Endometrial microvascular endothelial cells (primary cell): Measurements from ENCODE around the gene TGM4. TPM values are rescaled to one million over a fixed set of nuclear protein-coding genes. Genes with fewer than 3 reads are reported as not detected.

ENCODE experiments used
- in situ Hi-C: cut with HindIII; loops from 2 replicates; pipeline ENCODE4 v1.10.0; 2017; ENCODE audit warnings: low sequenced_read_pairs, low pct_unique_long_range_greater_than_20kb; ENCODE audit errors: inconsistent ontology term
- total RNA-seq: library from RNA; depleted of rRNA; stranded (reverse); fragments of >200 nt; gene quantifications from one replicate; pipeline ENCODE4 v1.2.3, GENCODE V29; 2015; ENCODE audit errors: inconsistent ontology term

TGM4 gene
- total RNA-seq, 1 donor from 2014 or later: 0.09 TPM

DNA sequence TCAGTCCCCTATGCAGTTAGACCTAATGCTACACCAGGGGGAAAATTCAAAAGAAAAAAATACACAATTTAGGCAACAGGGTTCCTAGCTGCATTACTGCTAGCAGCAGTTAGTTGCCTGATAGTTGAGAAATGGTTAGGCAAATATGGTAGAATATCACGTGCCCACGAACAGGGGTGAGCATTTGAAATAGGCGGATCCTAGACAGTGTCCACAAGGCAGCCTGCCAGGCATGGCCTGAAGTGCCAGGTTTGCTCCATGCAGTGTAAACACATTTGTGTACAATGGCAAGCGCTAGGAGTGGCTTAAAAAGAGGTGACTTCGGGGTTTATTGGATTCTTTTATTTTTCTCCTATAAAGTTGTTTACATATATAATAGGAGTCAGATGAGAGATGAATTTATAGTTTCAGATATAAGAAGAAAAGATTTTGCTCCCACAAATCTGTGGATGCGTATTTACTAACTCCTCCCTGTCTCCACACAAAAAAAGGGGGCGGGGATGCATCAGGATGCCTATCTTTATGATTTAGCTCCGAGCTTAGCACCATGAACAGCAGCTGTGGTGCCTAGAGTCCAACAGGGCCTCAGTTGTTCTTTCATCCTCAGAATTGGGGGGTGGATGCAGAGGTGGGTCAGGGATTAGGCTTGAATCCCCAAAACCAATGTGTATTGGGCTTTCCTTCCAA is 3.9 kb upstream of the TGM4 start:
- in situ Hi-C loops: no loop called here

DNA sequence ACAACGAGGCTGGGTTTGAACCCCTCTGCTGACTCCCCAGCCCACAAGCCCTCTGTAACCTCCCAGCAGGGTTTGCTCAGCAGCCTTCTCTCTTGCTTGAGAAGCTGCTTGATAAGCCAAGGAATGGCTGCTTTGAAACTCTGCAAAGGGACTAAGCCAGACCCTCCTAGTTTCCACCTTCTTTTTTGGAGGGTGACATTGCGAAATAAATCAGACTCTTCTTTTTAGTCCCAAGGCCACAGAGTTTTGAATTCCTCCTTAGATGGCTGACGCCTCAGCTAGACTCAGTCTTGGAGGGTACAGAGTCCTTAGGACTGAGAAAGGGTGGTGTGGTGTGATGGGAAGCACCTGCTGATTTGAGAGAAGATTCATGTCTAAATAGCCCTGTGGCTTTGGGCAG is 1.2 kb downstream of the TGM4 start:
- in situ Hi-C loops: no loop called here

DNA sequence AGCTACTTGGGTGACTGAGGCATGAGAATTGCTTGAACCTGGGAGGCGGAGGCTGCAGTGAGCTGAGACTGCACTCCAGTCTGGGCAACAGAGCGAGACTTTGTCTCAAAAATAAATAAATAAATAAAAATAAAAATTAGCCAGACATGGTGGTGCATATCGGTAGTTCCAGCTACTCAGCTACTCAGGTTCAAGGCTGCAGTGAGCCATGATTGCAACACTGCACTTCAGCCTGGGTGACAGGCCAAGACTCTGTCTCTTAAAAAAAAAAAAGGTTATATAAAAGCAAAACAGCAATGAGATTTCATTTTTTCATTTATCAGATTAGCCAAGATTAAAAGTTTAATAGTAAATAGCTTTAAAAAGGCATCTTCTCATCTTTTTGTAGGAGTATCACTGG is 2.9 kb downstream of the TGM4 start:
- in situ Hi-C loops: no loop called here

DNA sequence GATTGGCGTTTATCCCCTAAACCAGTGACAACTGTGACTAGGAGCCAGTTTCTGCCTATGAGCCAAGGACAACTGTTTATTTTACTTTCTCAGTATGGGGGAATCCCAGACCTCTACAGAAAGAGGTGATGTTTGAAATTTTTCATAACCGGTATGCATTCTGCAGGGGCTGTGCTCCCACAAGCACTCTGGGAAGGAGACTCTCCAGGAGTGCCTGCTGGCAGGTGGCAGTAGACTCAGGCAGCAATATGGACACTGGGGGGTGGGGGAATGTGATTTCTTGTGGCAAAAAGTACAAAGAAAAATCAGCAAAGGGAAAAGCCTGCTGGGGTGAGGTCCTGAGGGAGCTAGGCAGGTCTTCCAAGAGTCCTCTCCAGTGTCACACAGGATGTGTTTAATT is 5.9 kb downstream of the TGM4 start:
- in situ Hi-C loops: no loop called here

DNA sequence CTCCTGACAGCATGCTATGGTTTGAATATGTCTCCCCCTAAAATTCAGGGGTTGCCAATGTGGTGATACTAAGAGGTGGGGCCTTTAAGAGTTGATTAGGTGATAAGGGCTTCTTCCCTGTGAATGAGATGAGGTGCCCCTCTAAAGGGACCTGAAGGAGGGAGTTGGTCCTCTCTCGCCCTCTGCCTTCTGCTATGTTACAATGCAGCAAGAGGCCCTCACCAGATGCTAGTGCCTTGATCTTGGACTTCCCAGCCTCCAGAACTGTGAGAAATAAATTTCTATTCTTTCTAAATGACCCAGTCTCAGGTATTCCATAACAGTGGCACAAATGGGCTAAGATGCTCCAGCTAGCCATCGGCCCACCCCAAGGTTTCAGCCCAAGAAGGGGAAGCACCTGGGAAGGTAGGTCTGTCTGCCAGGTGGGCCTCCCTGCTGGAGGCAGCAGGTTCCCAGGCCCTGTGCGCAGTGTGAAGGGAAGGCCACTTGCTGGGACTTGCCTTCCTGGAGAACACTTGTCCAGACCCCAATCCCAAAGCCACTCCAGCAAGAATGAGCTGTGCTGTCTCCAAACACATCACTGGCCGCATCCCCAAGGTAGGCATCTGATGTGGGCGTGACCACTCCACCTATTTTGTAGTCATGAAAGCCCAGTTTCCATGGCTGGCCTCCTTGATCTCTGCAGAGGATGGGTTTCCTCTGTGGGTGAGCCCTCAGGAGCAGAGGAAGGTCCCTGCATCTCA is 9.0 kb downstream of the TGM4 start:
- in situ Hi-C loops: no loop called here

DNA sequence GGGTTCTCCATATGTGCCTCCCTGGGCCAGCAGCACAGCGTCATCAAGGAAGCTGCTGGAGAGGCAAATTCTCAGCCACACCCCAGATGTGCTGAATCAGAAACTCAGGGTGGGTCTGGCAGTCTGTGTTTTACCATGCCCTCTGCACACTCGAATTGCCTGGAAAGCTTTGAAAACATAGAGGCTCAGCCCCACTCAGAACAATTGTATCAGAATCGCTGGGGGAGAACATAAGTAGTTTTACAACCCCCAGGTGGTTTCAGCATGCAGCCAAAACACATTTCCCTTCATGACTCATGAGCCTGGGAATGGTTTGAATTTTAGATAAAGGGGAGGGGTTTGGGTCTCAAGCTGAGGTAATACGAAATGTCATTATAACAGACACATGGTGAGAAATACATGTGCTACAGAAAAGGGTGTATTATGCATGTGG is 9.6 kb downstream of the TGM4 start:
- in situ Hi-C loops: no loop called here

DNA sequence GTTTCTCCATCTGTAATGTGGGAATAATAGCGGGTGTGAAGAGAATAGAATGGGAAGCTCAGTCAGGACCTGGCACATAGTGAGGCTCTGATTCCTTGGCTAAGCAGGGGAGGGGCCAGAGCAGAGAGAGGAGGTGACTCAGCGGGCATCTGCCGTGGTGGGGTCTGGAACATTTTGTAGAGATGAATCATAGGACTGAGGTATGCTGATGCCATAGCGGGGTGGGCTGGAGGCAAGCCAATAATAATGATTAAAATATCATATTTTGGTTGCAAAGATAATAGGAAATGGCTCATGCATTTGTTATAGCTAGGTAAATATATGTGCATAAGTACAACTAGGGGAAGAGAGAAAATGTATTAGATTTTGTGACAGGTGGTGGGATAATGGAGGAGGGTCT is 11.2 kb downstream of the TGM4 start:
- in situ Hi-C loops: no loop called here

DNA sequence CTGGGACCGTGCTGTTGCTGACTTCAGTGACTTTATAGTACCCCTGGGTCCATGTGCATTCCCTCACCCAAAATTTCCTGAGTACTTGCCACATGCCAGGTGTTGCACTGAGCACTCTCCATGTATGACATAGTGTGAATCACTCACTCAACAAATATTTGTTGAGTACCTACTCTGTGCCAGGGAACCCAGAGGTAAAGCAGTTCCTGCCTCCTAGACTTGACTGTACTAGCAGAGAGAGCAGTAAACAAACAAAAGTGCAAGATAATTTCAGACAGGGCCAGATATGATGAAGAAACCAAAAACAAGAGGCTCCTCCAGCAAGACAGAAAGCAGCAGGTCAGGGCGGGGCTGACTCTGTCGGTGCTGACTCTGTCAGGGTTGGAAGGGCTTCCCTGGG is 12.2 kb downstream of the TGM4 start:
- in situ Hi-C loops: no loop called here

DNA sequence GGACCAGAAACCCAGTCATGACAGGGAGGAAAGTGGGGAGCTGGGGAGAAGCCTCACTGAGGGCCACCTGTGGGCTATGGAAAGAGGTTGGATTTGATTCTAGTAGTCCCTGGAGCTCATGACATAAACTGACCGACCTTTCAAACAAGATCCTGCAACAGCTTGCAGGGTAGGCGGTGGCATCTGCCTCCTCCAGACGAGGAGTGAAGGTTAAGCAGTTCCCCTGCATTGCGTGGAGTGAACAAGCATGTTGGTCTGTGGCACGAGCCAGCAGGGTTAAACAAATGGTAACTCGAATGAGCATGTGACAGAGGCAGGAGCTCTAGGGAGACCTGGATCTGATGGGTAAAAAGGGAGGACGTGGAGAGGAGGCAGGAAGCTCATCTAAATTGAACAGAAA is 12.7 kb downstream of the TGM4 start:
- in situ Hi-C loops: no loop called here

DNA sequence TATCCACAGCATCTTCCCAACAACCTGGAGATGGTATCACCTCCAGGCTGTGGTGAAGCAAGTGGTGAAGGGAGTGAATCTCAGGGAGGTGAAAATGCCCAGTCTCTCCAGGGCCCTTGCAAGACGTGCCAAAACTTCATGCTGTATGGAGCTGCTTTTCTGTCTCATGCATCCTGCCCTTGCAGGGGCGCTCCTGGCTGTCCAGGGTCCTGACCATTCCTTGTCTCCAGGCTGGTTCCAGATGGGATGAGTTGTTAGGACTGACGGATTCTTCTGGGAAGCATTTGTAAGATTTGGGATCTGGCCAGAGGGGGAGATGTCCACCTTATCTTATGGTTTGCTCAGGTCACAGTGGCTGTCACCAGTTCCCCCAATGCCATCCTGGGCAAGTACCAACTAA is 15.8 kb downstream of the TGM4 start:
- in situ Hi-C loops: no loop called here

DNA sequence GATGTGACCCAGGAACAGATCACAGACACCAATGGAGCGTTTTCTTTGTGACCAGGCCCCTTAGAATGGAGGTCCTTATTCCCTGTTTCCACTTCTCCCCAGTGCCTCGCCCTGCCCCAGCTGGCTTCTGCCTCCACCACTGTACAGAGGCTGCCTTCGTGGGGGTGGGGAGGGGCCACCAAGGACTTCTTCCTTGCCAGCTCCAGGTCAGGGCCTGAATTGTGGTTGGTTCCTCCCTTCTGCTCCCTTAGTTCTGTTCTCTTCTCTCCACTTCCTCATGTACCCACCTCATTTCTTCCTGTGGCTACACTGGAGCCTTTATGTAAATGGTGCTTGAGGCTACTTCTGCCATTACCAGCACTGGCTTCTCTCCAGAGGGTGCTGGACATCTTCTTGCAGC is 16.4 kb downstream of the TGM4 start:
- in situ Hi-C loops: no loop called here

DNA sequence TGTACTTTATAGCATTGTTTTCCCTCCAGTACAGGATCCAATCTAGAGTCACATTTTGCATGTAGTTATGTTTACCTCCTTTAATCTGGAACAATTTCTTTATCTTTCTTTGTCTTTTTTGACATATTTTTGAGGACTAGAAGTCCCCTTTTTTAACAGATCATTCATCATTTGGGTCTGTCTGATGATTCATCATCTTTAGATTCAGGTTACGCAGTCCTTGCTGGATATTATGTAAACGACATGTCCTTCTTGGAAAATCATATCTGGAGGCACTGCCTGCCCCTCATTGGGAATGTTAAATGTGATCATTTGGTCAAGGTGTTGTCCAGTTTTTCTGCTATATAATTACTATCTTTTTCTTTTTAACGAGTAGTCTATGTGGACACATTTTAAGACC is 18.3 kb downstream of the TGM4 start:
- in situ Hi-C loops: no loop called here

DNA sequence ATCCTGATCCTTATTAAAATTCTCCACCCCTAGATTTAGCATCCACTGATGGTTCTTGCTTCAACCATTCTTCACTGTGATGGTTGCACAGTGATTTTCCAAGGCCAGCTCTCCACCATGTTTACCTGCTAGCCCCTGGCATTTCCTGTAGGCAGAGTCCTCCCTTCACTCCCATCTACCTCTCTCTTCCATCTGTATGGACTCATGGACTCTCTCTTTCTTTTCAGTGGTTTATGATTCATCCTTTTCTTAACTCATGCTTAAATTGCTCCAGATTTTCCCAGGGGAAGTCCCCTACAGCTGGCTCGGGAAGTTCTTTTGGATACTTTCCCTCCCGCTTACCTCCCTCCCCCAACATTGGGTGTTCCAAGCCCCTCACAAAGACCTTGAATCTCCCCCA is 18.7 kb downstream of the TGM4 start:
- in situ Hi-C loops: no loop called here

DNA sequence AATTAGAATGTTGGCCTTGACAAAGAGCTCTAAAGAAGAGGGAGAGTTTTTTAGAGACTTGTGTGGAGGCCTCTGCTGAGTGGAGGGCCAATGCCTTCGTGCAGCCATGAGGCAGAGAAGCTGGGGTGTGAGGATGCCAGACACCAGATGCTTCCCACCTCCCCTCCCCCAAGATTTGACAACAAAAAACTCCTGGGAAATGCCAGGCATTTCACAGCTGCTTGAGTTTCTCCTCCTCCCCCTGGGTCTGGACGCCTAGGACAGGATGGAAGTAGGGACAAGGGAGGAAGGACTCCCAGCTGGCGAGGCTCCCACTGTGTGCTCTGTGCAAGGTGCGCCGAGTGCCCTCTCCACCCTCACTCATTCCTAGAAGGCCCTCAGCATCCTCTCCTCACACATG is 20.1 kb downstream of the TGM4 start:
- in situ Hi-C loops: no loop called here

DNA sequence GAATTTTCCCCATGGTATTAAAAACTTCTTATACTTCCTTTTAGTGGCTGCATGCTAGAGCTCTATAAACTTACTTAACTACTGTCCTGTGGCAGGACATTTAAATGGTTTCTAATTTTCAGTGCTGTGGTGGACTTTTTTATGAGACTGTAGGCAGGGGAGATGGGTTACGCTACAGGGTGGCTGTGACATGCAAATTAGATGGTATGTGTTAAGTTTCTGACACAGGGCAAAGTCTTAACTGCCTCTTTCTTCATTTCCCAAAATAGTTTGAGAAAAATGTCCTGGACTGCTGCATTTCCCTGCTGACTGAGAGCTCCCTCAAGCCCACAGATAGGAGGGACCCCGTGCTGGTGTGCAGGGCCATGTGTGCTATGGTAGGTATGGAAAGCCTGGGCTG is 22.0 kb downstream of the TGM4 start:
- in situ Hi-C loops: no loop called here

DNA sequence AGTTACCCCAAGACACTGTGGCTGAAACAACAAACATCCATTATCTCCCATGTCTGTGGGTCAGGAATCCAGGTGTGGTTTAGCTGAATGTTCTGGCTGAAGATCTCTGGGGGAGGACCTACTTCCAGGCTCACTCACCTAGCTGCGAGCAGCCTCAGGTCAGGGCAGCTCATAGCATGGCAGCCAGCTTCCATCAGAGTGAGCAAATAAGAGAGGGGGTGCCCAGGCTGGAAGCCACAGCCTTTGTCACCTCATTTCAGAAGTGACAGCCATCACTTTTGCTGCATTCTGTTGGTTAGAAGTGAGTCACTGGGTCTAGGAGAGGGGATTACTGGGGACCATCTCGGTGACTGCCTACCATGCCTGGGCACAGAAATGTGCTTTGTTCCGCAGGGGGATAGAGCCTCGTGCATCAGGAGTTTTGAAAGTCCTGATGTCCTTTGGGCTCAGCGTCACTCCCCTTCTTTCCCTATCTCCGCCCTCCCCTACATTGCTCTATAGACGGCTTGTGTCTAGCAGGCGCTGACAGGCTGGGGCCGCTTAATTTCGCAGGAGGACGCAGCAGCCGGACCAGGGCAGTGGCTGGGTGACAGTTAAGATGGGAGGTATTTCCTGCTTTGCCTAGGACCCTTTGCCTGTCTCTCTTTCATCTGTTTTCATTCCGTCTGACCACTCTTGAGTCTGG is 25.4 kb downstream of the TGM4 start:
- in situ Hi-C loops: loop anchor here (25.0 kb wide), 1 partner anchor 363 kb away; no protein-coding TSS in a partner anchor

DNA sequence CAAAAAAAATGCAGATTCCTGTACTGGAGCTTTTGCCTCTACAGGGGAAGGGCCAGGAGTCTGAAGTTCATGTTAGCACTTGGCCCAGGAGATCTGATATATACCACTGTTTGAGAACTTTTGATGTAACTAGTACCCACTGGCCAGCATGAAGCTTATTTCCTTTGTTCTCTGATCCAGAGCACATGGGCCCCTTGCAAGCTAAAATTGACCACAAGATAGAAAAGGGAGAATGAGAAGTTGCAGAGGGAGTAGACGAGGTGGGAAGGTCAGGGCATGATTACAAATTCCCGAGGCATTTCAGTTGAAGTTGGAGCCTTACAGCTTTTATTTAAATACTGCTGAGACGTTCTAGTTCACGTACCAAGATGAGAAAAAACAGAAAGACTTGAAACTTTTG is 28.2 kb downstream of the TGM4 start:
- in situ Hi-C loops: loop anchor here (25.0 kb wide), 1 partner anchor 365 kb away; no protein-coding TSS in a partner anchor

DNA sequence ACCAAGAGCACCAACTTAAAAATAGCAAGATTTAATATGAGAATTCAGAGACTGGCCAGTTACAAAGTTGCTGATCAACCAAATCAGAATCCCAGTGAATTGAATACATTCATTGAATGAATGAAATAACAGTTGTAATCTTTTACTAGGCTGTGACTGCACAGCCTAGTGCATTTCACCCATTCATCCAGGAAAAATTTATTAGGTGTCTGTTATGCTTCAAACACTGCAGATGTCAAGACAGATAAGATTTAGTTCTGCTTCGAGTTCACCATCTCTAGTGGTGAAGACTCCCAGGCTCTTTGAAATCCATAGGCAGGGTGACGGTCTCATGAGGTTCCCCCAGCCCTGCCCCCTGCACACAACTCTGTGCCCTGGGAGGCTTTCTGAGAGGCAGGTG is 28.9 kb downstream of the TGM4 start:
- in situ Hi-C loops: loop anchor here (25.0 kb wide), 1 partner anchor 366 kb away; no protein-coding TSS in a partner anchor

DNA sequence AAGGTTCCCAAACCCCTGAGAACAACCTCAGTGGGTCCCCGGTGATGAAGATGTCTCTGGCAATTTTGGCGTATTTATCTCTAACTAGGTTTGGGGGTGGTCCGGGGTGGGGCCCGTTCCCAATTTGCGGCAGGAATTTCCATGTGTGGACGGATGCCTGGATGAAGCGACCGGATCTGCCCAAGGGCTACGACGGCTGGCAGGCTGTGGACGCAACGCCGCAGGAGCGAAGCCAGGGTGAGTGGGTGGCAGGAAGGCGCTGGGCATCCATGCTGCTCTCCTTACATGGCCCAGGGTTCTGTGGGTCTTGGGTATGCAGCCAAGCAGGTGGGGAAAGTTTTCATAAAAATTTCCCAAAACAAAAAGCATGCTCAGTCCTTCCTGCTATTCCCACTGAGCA is 29.3 kb downstream of the TGM4 start:
- in situ Hi-C loops: loop anchor here (25.0 kb wide), 1 partner anchor 366 kb away; no protein-coding TSS in a partner anchor
